WI38 (cell line): ENCODE measurements around the gene C17orf113.

Source experiments
- H3K4me3 ChIP-seq: 2 replicates; pipeline ENCODE4 v1.5.1; 2011; ENCODE audit warnings: low read depth, mild to moderate bottlenecking, control low read depth, low read length
- TF ChIP-seq, protein P1 (sequence below): IDR thresholded peaks from 2 replicates; pipeline ENCODE4 v1.5.1; 2012; ENCODE audit warnings: low read depth, mild to moderate bottlenecking, control low read depth, low read length

C17orf113 gene

DNA sequence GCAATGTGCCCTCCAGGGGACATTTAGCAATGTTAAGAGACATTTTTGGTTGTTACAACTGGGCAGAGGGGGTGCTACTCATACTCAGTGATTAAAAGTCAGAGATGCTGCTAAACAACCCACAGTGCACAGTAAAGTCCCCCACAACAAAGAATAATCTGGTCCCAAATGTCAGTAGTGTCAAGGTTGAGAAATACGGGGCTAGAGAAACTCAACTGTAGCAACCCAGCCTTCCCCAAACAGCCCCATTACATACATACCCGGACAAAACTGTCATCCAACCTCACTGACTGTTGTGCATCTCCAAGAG, 53.6 kb downstream of the C17orf113 start:
- no peak overlapping the region for H3K4me3 ChIP-seq

DNA sequence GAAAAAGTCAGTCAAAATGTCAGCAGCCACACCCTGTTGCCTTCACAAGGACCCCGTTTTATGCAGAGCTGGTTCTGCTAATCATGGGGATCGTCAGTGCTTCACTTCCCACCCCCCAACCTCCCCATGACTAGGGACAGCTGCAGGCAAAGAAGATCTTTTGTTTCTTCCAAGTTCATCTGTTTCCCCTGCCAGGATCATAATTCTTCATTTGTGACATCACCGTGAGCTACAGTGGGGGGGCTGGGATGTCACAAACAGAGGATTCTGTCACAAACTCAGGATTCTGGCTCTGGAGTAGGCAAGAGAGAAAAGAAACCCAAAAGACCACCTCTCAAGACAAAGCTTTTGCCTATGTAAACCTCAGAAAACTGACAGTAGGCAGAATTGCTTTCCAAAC, 57.8 kb downstream of the C17orf113 start:
- TF ChIP-seq, protein P1, sequence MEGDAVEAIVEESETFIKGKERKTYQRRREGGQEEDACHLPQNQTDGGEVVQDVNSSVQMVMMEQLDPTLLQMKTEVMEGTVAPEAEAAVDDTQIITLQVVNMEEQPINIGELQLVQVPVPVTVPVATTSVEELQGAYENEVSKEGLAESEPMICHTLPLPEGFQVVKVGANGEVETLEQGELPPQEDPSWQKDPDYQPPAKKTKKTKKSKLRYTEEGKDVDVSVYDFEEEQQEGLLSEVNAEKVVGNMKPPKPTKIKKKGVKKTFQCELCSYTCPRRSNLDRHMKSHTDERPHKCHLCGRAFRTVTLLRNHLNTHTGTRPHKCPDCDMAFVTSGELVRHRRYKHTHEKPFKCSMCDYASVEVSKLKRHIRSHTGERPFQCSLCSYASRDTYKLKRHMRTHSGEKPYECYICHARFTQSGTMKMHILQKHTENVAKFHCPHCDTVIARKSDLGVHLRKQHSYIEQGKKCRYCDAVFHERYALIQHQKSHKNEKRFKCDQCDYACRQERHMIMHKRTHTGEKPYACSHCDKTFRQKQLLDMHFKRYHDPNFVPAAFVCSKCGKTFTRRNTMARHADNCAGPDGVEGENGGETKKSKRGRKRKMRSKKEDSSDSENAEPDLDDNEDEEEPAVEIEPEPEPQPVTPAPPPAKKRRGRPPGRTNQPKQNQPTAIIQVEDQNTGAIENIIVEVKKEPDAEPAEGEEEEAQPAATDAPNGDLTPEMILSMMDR, result no peak
- H3K4me3 ChIP-seq, result no peak overlapping the region

More for the DNA sequence above, 53.6 kb downstream of the C17orf113 start:
- TF ChIP-seq, protein P1, result no peak

DNA sequence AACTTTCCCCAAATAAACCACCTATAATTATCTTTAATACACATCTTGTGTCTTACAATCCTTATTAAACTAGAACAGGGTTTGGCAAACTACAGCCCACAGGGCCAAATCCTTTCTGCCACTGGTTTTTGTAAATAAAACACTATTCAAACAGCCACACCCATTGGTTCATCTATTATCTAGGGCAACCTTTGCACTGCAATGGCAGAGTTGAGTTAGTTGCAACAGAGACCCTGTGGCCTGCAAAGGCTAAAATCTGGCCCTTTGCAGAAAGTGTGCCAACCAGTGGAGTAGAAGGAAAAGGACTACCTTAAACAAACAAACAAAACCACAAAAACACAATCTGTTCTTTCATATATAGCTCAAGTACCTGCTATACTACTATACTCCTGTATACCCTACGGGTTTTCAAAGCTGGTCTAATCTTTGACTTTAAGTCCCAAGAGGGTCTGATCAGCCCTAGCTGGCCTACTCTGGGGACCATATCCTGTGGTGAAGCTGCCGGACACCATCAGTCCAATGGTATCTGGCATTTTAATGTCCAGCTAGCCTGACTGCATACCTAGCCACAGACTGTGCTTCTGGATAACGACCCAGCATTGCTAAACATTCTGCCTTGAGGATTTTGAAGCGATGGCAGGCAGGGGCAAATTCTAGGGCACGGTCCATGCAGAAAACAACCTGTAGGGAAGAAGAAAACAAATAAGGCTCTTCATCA, 60.5 kb downstream of the C17orf113 start:
- H3K4me3 ChIP-seq, result no peak overlapping the region
- TF ChIP-seq, protein P1, result no peak

DNA sequence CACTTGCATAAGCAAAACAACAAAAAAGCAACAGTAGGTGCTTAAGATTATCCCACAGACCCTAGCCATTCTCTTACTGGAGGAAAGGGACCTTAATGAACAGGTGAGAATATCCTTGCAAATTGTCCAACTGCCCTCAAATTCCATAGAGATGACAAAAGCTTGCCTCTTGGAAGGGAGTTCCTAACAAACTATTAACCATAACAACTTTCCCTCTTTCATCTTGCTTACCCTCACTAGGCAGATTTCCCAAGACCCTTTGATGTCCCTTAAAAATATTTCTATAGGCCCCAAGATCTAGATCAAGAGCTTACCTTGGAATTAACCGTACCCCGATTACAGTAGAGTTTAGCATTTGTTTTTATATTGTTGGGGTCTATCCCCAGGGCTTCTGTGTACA, 62.0 kb downstream of the C17orf113 start:
- TF ChIP-seq, protein P1, result no peak
- H3K4me3 ChIP-seq, result no peak overlapping the region
